GM12874 (cell line): ENCODE data around the gene KRTAP10-9.
"Not testable (repeated sequence)": the region's sequence is repeated elsewhere in the genome, so short reads cannot be mapped to it uniquely, and the experiment has no call there.

Experiments
- TF ChIP-seq, protein P1 (sequence below): IDR thresholded peaks from 2 replicates; pipeline ENCODE4 v1.5.1; 2011; ENCODE audit warnings: low read depth, mild to moderate bottlenecking, control low read depth, low read length, moderate library complexity; ENCODE audit not compliant: insufficient read depth

Gene KRTAP10-9

GRCh38 chr21:44637018-44637850, 10.3 kb downstream of the KRTAP10-9 start, which contains the start of gene KRTAP10-10:
Gene KRTAP10-10, plus strand, starts transcription at chr21:44637356. Its CDS starts 62 bp downstream, at chr21:44637418.
- TF ChIP-seq, protein P1, sequence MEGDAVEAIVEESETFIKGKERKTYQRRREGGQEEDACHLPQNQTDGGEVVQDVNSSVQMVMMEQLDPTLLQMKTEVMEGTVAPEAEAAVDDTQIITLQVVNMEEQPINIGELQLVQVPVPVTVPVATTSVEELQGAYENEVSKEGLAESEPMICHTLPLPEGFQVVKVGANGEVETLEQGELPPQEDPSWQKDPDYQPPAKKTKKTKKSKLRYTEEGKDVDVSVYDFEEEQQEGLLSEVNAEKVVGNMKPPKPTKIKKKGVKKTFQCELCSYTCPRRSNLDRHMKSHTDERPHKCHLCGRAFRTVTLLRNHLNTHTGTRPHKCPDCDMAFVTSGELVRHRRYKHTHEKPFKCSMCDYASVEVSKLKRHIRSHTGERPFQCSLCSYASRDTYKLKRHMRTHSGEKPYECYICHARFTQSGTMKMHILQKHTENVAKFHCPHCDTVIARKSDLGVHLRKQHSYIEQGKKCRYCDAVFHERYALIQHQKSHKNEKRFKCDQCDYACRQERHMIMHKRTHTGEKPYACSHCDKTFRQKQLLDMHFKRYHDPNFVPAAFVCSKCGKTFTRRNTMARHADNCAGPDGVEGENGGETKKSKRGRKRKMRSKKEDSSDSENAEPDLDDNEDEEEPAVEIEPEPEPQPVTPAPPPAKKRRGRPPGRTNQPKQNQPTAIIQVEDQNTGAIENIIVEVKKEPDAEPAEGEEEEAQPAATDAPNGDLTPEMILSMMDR, result no peak

DNA sequence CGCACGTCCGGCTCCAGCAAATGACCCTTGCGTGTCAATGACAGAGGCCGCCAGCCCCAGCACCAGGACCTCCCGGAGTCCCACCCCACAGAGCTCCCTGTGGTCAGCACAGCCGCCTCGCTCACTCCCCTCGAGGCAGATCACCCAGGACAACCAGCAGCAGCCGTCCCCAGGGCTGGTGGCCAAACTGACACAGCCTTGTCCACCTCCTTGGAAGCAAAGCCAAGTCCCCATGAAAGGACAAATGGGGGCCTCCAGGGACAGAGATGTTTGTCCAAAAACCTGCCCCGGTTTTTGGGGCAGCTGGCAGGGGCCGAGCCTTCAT, 12.4 kb downstream of the KRTAP10-9 start:
- TF ChIP-seq, protein P1, result no peak

GRCh38 chr21:44640761-44641160, 13.9 kb downstream of the KRTAP10-9 start:
- TF ChIP-seq, protein P1, result no peak

- TF ChIP-seq, protein P1, result no peak
Measured at GRCh38 chr21:44643741-44644310, 16.9 kb downstream of the KRTAP10-9 start.

DNA sequence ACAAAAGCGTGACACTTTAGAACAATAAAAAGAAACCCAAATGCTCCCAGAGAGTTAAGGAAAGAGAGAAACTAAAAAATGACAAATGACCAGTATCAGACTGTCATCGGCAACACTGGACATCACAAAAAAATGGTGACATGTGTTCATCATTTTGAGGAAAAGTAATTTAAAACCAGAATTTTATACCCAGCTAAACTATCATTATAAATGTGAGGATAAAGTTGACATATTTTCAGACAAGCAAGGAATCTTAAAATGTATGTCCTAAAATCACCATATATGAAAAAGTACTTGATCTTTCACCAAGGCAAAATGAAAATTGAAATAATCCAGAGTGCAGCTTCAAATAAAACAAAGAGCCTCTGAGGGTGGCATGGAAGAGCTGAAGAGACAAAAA, 18.0 kb downstream of the KRTAP10-9 start:
- TF ChIP-seq, protein P1, result no peak

DNA sequence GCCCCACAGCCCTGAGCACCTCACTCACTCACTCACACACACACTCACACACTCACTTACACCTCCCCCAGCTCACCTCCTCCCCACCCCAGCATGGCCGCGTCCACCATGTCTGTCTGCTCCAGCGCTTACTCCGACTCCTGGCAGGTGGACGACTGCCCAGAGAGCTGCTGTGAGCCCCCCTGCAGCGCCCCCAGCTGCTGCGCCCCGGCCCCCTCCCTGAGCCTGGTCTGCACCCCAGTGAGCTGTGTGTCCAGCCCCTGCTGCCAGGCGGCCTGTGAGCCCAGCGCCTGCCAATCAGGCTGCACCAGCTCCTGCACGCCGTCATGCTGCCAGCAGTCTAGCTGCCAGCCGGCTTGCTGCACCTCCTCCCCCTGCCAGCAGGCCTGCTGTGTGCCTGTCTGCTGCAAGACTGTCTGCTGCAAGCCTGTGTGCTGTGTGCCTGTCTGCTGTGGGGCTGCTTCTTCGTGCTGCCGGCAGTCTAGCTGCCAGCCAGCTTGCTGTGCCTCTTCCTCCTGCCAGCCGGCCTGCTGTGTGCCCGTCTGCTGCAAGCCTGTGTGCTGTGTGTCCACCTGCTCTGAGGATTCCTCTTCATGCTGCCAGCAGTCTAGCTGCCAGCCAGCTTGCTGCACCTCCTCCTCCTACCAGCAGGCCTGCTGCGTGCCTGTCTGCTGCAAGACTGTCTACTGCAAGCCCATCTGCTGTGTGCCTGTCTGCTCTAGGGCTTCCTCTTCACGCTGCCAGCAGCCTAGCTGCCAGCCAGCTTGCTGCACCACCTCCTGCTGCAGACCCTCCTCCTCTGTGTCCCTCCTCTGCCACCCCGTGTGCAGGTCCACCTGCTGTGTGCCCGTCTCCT, 19.7 kb downstream of the KRTAP10-9 start, which contains the start of gene KRTAP10-11:
KRTAP10-11 (plus strand) TSS at position 49 of the 856 bp plus-strand sequence; CDS start at position 94, 45 bp downstream.
- TF ChIP-seq, protein P1, result not testable (repeated sequence)

DNA sequence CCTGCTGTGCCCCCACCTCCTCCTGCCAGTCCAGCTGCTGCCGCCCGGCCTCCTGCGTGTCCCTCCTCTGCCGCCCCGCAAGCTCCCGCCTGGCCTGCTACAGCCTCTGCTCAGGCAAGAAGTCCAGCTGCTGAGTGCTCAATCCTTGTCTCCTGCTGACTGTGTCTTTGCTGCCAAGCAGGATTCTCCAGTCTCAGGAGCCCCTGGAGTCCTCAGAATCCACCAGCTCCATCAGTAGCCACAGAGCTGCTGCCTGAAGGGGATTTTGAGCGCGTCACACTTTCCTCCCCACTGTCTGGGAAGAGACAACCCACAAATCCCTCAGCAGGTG, 20.3 kb downstream of the KRTAP10-9 start:
- TF ChIP-seq, protein P1, result no peak
